ENCODE data around the gene RPGR. TPM values are rescaled to one million over a fixed set of nuclear protein-coding genes. Genes with fewer than 3 reads are reported as not detected.

The RPGR gene
- polyA plus RNA-seq, 1 donor (not counting 4 experiments of a cell fraction or from before 2014, with no cell fraction given), result 2.4 TPM

- Histone ChIP-seq H3K9ac (ENCODE audit: control insufficient read depth, extremely low read depth, insufficient read depth, low read length) (no peak overlapping the region), H3K79me2 (ENCODE audit: control insufficient read depth, insufficient read depth, low read length) (no peaks in the 10 kb centered on the region), H3K4me3 (ENCODE audit: control insufficient read depth in 2 of 3, extremely low read depth in 1 of 3, insufficient read depth in 2 of 3, low read depth in 1 of 3, low read length in 3 of 3) (no peak overlapping the region), H3K4me2 (ENCODE audit: control insufficient read depth, extremely low read depth, insufficient read depth, low read depth, low read length) (no peak overlapping the region), H3K27me3 (ENCODE audit: control insufficient read depth, extremely low read depth, insufficient read depth, low read length) (no peaks in the 10 kb centered on the region), H3K9me1 (ENCODE audit: control insufficient read depth, extremely low read depth, insufficient read depth, low read length) (no peaks in the 10 kb centered on the region), H4K20me1 (ENCODE audit: control insufficient read depth, extremely low read depth, insufficient read depth, low read length) (no peaks in the 10 kb centered on the region), H3K36me3 (ENCODE audit: control insufficient read depth in 2 of 2, extremely low read depth in 1 of 2, insufficient read depth in 2 of 2, low read length in 2 of 2) (no peaks in the 10 kb centered on the region), H3K27ac (ENCODE audit: control insufficient read depth, insufficient read depth, low read length) (no peak overlapping the region), H3K9me3 (ENCODE audit: control insufficient read depth, low read depth, low read length) (no peaks in the 10 kb centered on the region), H3K4me1 (ENCODE audit: control insufficient read depth, extremely low read depth, insufficient read depth, low read length) (no peaks in the 10 kb centered on the region), H2AFZ (ENCODE audit: control insufficient read depth, low read length) (no peak overlapping the region)
- dilution Hi-C loops (cut with MboI; ENCODE audit: extremely low pct_ligation_motif_present, low sequenced_read_pairs), result no loop called here
- DNase-seq (ENCODE audit: low read depth, low spot score), result no peak
- FAIRE-seq, result no peak
- TF ChIP-seq EZH2 (IDR thresholded peaks at IDR 0.05; ENCODE audit: low read length) (no peak), CTCF (optimal IDR thresholded peaks at IDR 0.05 in 1 of 3, IDR thresholded peaks at IDR 0.05 in 1 of 3, conservative IDR thresholded peaks at IDR 0.05 in 1 of 3; ENCODE audit: extremely low read depth in 1 of 3, insufficient read depth in 2 of 3, low read length in 3 of 3) (no peak)
Measured at GRCh38 chrX:38249965-38250364, 77.3 kb downstream of the RPGR start.

GRCh38 chrX:38247051-38247450 lies 80.3 kb downstream of the RPGR start:
- H3K79me2 ChIP-seq (ENCODE audit: control insufficient read depth, insufficient read depth, low read length), result no peaks in the 10 kb centered on the region
- H3K4me3 ChIP-seq (ENCODE audit: control insufficient read depth in 2 of 3, extremely low read depth in 1 of 3, insufficient read depth in 2 of 3, low read depth in 1 of 3, low read length in 3 of 3), result no peak overlapping the region
- H3K9ac ChIP-seq (ENCODE audit: control insufficient read depth, extremely low read depth, insufficient read depth, low read length), result no peak overlapping the region
- no peak overlapping the region for H3K27ac ChIP-seq (ENCODE audit: control insufficient read depth, insufficient read depth, low read length)
- no peaks in the 10 kb centered on the region for H3K4me1 ChIP-seq (ENCODE audit: control insufficient read depth, extremely low read depth, insufficient read depth, low read length)
- no peaks in the 10 kb centered on the region for H3K27me3 ChIP-seq (ENCODE audit: control insufficient read depth, extremely low read depth, insufficient read depth, low read length)
- no peak overlapping the region for H2AFZ ChIP-seq (ENCODE audit: control insufficient read depth, low read length)
- DNase-seq (ENCODE audit: low read depth, low spot score) (no peak), FAIRE-seq (no peak)
- H3K9me1 ChIP-seq (ENCODE audit: control insufficient read depth, extremely low read depth, insufficient read depth, low read length), result no peaks in the 10 kb centered on the region
- H3K36me3 ChIP-seq (ENCODE audit: control insufficient read depth in 2 of 2, extremely low read depth in 1 of 2, insufficient read depth in 2 of 2, low read length in 2 of 2), result no peaks in the 10 kb centered on the region
- dilution Hi-C loops (cut with MboI; ENCODE audit: extremely low pct_ligation_motif_present, low sequenced_read_pairs), result no loop called here
- TF ChIP-seq EZH2 (IDR thresholded peaks at IDR 0.05; ENCODE audit: low read length) (no peak), CTCF (optimal IDR thresholded peaks at IDR 0.05 in 1 of 3, IDR thresholded peaks at IDR 0.05 in 1 of 3, conservative IDR thresholded peaks at IDR 0.05 in 1 of 3; ENCODE audit: extremely low read depth in 1 of 3, insufficient read depth in 2 of 3, low read length in 3 of 3) (no peak)
- H3K4me2 ChIP-seq (ENCODE audit: control insufficient read depth, extremely low read depth, insufficient read depth, low read depth, low read length), result no peak overlapping the region
- H4K20me1 ChIP-seq (ENCODE audit: control insufficient read depth, extremely low read depth, insufficient read depth, low read length), result no peaks in the 10 kb centered on the region
- no peaks in the 10 kb centered on the region for H3K9me3 ChIP-seq (ENCODE audit: control insufficient read depth, low read depth, low read length)

All from keratinocyte (primary cell).